HG03439 (cell line): ENCODE measurements around the gene ITGB3.

Experiments
- ATAC-seq: cut with Tn5 transposase; IDR thresholded peaks from one replicate; pipeline ENCODE4 v1.9.1; 2021; ENCODE audit warnings: mild to moderate bottlenecking, moderate library complexity; ENCODE audit not compliant: unreplicated experiment

The ITGB3 gene

DNA sequence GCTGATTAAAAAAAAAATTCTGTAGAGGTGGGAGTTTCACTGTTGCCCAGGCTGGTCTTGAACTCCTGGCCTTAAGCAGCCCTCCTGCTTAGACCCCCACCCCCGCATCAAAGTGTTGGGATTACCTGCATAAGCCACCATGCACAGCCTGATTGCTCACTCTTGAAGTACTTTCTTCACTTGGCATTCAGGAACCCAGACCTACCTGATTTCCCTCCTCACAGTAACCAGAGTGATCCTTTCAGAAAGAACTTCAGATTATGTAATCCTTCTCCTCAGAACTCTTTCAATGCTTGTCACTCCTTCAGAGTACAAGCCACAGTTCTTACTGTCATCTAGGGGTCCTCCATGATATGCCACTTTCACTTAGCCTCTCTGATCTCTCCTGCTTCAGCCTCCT lies 71.5 kb downstream of the ITGB3 start:
- no peak for ATAC-seq

DNA sequence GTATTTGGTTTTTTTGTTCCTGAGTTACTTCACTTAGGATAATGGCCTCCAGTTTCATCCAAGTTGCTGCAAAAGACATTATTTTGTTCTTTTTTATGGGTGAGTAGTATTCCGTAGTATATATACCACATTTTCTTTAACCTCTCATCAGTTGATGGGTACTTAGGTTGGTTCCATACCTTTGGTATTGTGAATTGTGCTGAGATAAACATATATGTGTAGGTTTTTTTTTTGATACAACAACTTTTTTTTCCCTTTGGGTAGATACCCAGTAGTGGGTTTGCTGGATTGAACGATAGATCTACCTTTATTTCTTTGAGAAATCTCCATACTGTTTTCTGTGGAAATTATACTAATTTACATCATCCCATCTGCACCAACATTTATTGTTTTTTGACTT lies 76.9 kb downstream of the ITGB3 start:
- ATAC-seq = no peak

GRCh38 chr17:47332287-47332686 lies 78.7 kb downstream of the ITGB3 start:
- no peak for ATAC-seq

DNA sequence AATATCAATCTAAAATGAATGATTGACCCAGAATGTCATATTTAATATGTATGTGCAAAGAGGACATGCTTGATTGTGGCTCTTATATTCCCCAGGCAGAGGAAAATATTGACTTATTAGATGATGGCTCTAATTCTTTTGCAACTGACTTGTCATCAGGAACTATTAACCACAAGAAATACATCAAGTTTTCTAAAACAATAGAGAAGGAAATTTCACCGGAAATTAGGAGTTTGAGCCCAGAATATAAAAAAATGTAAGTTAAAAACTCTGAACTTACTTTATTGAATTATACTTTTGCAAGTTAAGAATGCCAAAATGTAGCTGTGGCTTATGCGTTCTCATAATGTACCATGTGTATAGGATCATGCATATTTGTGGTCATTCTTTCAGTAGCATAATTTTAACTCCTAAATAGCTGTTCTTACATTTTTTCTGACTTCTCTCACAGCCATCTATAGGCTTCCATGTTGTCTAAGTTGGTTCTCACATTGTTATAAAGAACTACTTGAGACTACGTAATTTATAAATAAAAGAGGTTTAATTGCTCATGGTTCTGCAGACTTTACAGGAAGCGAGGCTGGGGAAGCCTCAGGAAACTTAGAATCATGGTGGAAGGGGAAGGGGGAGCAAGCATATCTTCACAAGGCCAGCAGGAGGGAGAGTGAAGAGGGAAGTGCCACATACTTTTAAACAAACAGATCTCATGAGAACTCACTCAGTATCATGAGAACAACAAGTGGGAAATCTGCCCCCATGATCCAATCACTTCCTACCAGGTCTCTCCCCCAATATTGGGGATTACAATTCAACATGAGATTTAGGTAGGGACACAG lies 81.7 kb downstream of the ITGB3 start:
- ATAC-seq = no peak

- no peak for ATAC-seq
These were observed 84.4 kb downstream of the ITGB3 start for GRCh38 chr17:47338026-47338425.

DNA sequence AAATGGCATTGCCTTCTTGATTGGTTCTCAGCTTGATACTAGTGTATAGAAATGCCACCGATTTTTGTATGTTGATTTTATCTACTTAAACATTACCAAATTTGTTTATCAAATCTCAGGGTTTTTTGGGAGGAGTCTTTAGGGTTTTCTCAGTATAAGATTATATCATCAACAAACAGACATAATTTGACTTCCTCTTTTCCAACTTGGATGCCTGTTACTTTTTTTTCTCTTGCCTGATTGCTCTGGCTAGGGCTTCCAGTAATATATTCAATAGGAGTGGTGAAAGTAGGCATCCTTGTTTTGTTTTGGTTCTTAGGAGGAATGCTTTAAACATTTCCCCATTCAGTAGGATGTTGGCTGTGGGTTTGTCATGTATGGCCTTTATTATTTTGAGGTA lies 99.2 kb downstream of the ITGB3 start:
- no peak for ATAC-seq

GRCh38 chr17:47358652-47359051 lies 105.0 kb downstream of the ITGB3 start:
- ATAC-seq = no peak
